T-cell (primary cell): ENCODE results near the gene PLEKHM3. TPM values are rescaled to one million over a fixed set of nuclear protein-coding genes. Genes with fewer than 3 reads are reported as not detected.

ENCODE experiments used
- ATAC-seq, 4 experiments: fragments of 200-7000 bp in 3 of 4; fragments of 150-1000 bp in 1 of 4; cut with Tn5 transposase; replicated peaks in 1 of 4; 1 replicate in 3 of 4; 2 replicates in 1 of 4; pipeline ENCODE4 v1.10.0; 2021; ENCODE audit warnings: moderate library complexity in 3 of 4, mild to moderate bottlenecking in 2 of 4, moderate number of reproducible peaks in 1 of 4
- CTCF ChIA-PET, 2 donors: fragments of 300-600 bp; sonication (Branson Sonifier 250); formaldehyde crosslinking; loops; one replicate each; lab custom pipeline; 2022; ENCODE audit warnings: antibody characterized with exemption in 2 of 2; lab: Charles Lee
- POLR2A ChIA-PET, 2 donors: fragments of 300-600 bp; sonication (Branson Sonifier 250); formaldehyde crosslinking; loops; one replicate each; lab custom pipeline; 2022; ENCODE audit warnings: antibody characterized with exemption in 2 of 2; lab: Charles Lee
- DNase-seq, 35 experiments: peaks; one replicate each; pipeline versions ENCODE4 v3.0.0 to v3.0.0-alpha.2; 2013 to 2023
- H3K27ac ChIP-seq: one replicate; pipeline ENCODE4 v1.5.1; 2013; ENCODE audit warnings: low read length
- H3K27me3 ChIP-seq, 2 experiments: replicated peaks in 1 of 2; 1 replicate in 1 of 2; 2 replicates in 1 of 2; pipeline versions ENCODE4 v1.6.1 to v1.7.0; 2013; ENCODE audit warnings: low read length in 1 of 2, mixed read lengths in 1 of 2; ENCODE audit not compliant: control insufficient read depth in 2 of 2, insufficient read depth in 2 of 2; ENCODE audit errors: extremely low read depth in 1 of 2
- H3K36me3 ChIP-seq, 2 donors: 1 replicate in 1 of 2; 2 replicates in 1 of 2; pipeline versions ENCODE4 v1.6.1 to v1.7.0; 2013; ENCODE audit warnings: low read length in 1 of 2; ENCODE audit not compliant: control insufficient read depth in 2 of 2, insufficient read depth in 1 of 2; ENCODE audit errors: extremely low read depth in 1 of 2
- H3K4me1 ChIP-seq, 2 experiments: 1 replicate in 1 of 2; 2 replicates in 1 of 2; pipeline versions ENCODE4 v1.6.1 to v1.7.0; 2013; ENCODE audit warnings: low read length in 2 of 2, mixed read lengths in 1 of 2; ENCODE audit not compliant: insufficient read depth in 2 of 2, control insufficient read depth in 1 of 2; ENCODE audit errors: extremely low read depth in 1 of 2
- H3K4me3 ChIP-seq, 2 donors: 1 replicate in 1 of 2; 2 replicates in 1 of 2; pipeline versions ENCODE4 v1.5.1 to v1.7.0; 2013; ENCODE audit warnings: mild to moderate bottlenecking in 2 of 2, low read length in 1 of 2, moderate library complexity in 1 of 2; ENCODE audit not compliant: control insufficient read depth in 1 of 2; ENCODE audit errors: extremely low read depth in 1 of 2
- H3K9me3 ChIP-seq: 2 replicates; pipeline ENCODE4 v1.7.0; 2013
- H3K27ac Mint-ChIP-seq, 2 donors: one replicate each; pipeline ENCODE4 v1.8.0; 2020 to 2021; ENCODE audit warnings: mild to moderate bottlenecking in 2 of 2, mixed read lengths in 2 of 2
- H3K27me3 Mint-ChIP-seq, 2 donors: one replicate each; pipeline ENCODE4 v1.8.0; 2021 to 2022; ENCODE audit warnings: mixed read lengths in 2 of 2
- H3K36me3 Mint-ChIP-seq: one replicate; pipeline ENCODE4 v1.8.0; 2021; ENCODE audit warnings: mixed read lengths
- H3K4me1 Mint-ChIP-seq, 3 donors: one replicate each; pipeline ENCODE4 v1.8.0; 2020 to 2022; ENCODE audit warnings: mixed read lengths in 3 of 3, mild to moderate bottlenecking in 1 of 3
- H3K4me3 Mint-ChIP-seq, 3 donors: one replicate each; pipeline ENCODE4 v1.8.0; 2020 to 2022; ENCODE audit warnings: mild to moderate bottlenecking in 3 of 3, mixed read lengths in 3 of 3, moderate library complexity in 3 of 3
- H3K9me3 Mint-ChIP-seq, 3 donors: one replicate each; pipeline ENCODE4 v1.8.0; 2020 to 2022; ENCODE audit warnings: mixed read lengths in 3 of 3
- WGBS: methylation state at CpG from one replicate; pipeline ENCODE4 v1.1.5; 2013; ENCODE audit warnings: missing lambda C conversion rate; ENCODE audit not compliant: insufficient coverage; 5-methylcytosine and 5-hydroxymethylcytosine counted together
- total RNA-seq, 35 experiments: library from RNA in 6 of 35; stranded (reverse) in 6 of 35; fragments of 120-200 nt in 1 of 35; gene quantifications; one replicate each; pipeline versions ENCODE4 v1.2.1 to v1.2.4 and lab custom pipeline; 2013 to 2026

The PLEKHM3 gene
- total RNA-seq, 5 donors from 2014 or later (not counting 1 experiment from before 2014, with no cell fraction given) = 12.3 to 18.1 (median 13.9) TPM

GRCh38 chr2:207830778-207831438 is 194.4 kb downstream of the PLEKHM3 start:
- H3K27ac Mint-ChIP-seq = no peak overlapping the region
- H3K4me3 ChIP-seq = no peak overlapping the region
- no peak for DNase-seq
- H3K9me3 Mint-ChIP-seq = no peaks in the 10 kb centered on the region
- no peaks in the 10 kb centered on the region for H3K9me3 ChIP-seq
- peaks cover 7 to 20% of the 10 kb centered on the region in 2 donors for H3K36me3 ChIP-seq
- H3K36me3 Mint-ChIP-seq = peaks cover 31% of the 10 kb centered on the region
- H3K27ac ChIP-seq = no peak overlapping the region
- peaks cover 0 to 9% (median 0%) of the 10 kb centered on the region in 3 donors for H3K4me1 Mint-ChIP-seq
- no peak overlapping the region for H3K4me3 Mint-ChIP-seq
- POLR2A ChIA-PET = no interaction called here
- peaks cover 0 to 2% of the 10 kb centered on the region in 2 experiments for H3K4me1 ChIP-seq
- 85% methylated on average over 10 of the region's 15 CpGs for WGBS
- H3K27me3 Mint-ChIP-seq = no peaks in the 10 kb centered on the region
- ATAC-seq = no peak
- CTCF ChIA-PET = interaction anchor here in 1 of 2 donors (0.8 kb wide), 1 partner anchor 19 kb away, joined by 3 read pairs; no protein-coding TSS in a partner anchor
- H3K27me3 ChIP-seq = no peaks in the 10 kb centered on the region

GRCh38 chr2:207828361-207829057 is 196.8 kb downstream of the PLEKHM3 start:
- 67% methylated on average over 10 of the region's 12 CpGs for WGBS
- no peaks in the 10 kb centered on the region for H3K9me3 Mint-ChIP-seq
- Histone ChIP-seq H3K9me3 (no peaks in the 10 kb centered on the region), H3K27ac (no peak overlapping the region), H3K36me3 (peaks cover 7 to 24% of the 10 kb centered on the region in 2 donors), H3K4me3 (no peak overlapping the region), H3K27me3 (no peaks in the 10 kb centered on the region), H3K4me1 (peaks cover 0 to 2% of the 10 kb centered on the region in 2 experiments)
- ChIA-PET CTCF (no interaction called here), POLR2A (interaction anchor here in 1 of 2 donors (0.5 kb wide), 1 partner anchor 198 kb away, joined by 5 read pairs; no protein-coding TSS in a partner anchor)
- peaks cover 51% of the 10 kb centered on the region for H3K36me3 Mint-ChIP-seq
- no peak overlapping the region for H3K4me3 Mint-ChIP-seq
- no peak for DNase-seq
- no peaks in the 10 kb centered on the region for H3K27me3 Mint-ChIP-seq
- H3K27ac Mint-ChIP-seq = peak overlapping the region in 1 of 2 donors; percentile 28
- H3K4me1 Mint-ChIP-seq = peaks cover 0 to 9% (median 0%) of the 10 kb centered on the region in 3 donors
- no peak for ATAC-seq

GRCh38 chr2:207825978-207826377 is 199.3 kb downstream of the PLEKHM3 start:
- no peaks in the 10 kb centered on the region for H3K27me3 Mint-ChIP-seq
- CTCF ChIA-PET = no interaction called here
- POLR2A ChIA-PET = no interaction called here

GRCh38 chr2:207825045-207825954 is 200.0 kb downstream of the PLEKHM3 start:
- Histone ChIP-seq H3K9me3 (no peaks in the 10 kb centered on the region), H3K4me1 (no peaks in the 10 kb centered on the region), H3K36me3 (peaks cover 7 to 24% of the 10 kb centered on the region in 2 donors), H3K27ac (no peak overlapping the region), H3K27me3 (no peaks in the 10 kb centered on the region), H3K4me3 (no peak overlapping the region)
- DNase-seq (no peak), ATAC-seq (no peak)
- Mint-ChIP-seq H3K9me3 (no peaks in the 10 kb centered on the region), H3K4me3 (no peak overlapping the region), H3K36me3 (peaks cover 51% of the 10 kb centered on the region), H3K27me3 (no peaks in the 10 kb centered on the region), H3K27ac (no peak overlapping the region), H3K4me1 (peaks cover 0 to 5% (median 0%) of the 10 kb centered on the region in 3 donors)
- WGBS = 93% methylated on average over 14 of the region's 17 CpGs
- ChIA-PET CTCF (no interaction called here), POLR2A (no interaction called here)

More at GRCh38 chr2:207825978-207826377, 199.3 kb downstream of the PLEKHM3 start:
- H3K4me3 ChIP-seq = no peak overlapping the region
- H3K4me1 ChIP-seq = peaks cover 0 to 2% of the 10 kb centered on the region in 2 experiments
- no peaks in the 10 kb centered on the region for H3K9me3 ChIP-seq
- no peak overlapping the region for H3K27ac ChIP-seq
- H3K27ac Mint-ChIP-seq = peak overlapping the region in 1 of 2 donors; percentile 5
- peaks cover 0 to 5% (median 0%) of the 10 kb centered on the region in 3 donors for H3K4me1 Mint-ChIP-seq
- no peaks in the 10 kb centered on the region for H3K27me3 ChIP-seq
- no peak overlapping the region for H3K4me3 Mint-ChIP-seq
- no peaks in the 10 kb centered on the region for H3K9me3 Mint-ChIP-seq
- H3K36me3 ChIP-seq = peaks cover 7 to 24% of the 10 kb centered on the region in 2 donors
- 100% methylated on average over 1 of the region's 4 CpGs for WGBS
- H3K36me3 Mint-ChIP-seq = peaks cover 51% of the 10 kb centered on the region
- ATAC-seq (no peak), DNase-seq (no peak)

GRCh38 chr2:207823865-207824264 is 201.5 kb downstream of the PLEKHM3 start:
- peaks cover 7 to 24% of the 10 kb centered on the region in 2 donors for H3K36me3 ChIP-seq
- ChIA-PET CTCF (no interaction called here), POLR2A (interaction anchor here in 1 of 2 donors (0.6 kb wide), 1 partner anchor 327 kb away, joined by 7 read pairs; no protein-coding TSS in a partner anchor)
- no peak for ATAC-seq
- no peaks in the 10 kb centered on the region for H3K4me1 ChIP-seq
- H3K4me3 ChIP-seq = no peak overlapping the region
- H3K27me3 ChIP-seq = no peaks in the 10 kb centered on the region
- Mint-ChIP-seq H3K27me3 (no peaks in the 10 kb centered on the region), H3K9me3 (no peaks in the 10 kb centered on the region), H3K4me1 (peaks cover 0 to under 1% (median 0%) of the 10 kb centered on the region in 3 donors), H3K36me3 (peaks cover 50% of the 10 kb centered on the region), H3K27ac (no peak overlapping the region), H3K4me3 (no peak overlapping the region)
- H3K27ac ChIP-seq = no peak overlapping the region
- no peaks in the 10 kb centered on the region for H3K9me3 ChIP-seq
- WGBS = 100% methylated on average over 4 of the region's 13 CpGs
- no peak for DNase-seq
